Vagina (tissue), 2 donors: ENCODE results near the gene MADCAM1.

Source experiments
- CTCF ChIP-seq, 3 experiments: fragments of 450-650 bp in 2 of 3; fragments of 200-600 bp in 1 of 3; sonication (generic) in 1 of 3; IDR thresholded peaks; one replicate each; pipeline ENCODE4 v1.5.1; 2017 to 2019; ENCODE audit warnings: antibody characterized with exemption in 3 of 3, mild to moderate bottlenecking in 2 of 3, moderate library complexity in 2 of 3
- POLR2A ChIP-seq, 2 donors: fragments of 450-650 bp; IDR thresholded peaks; one replicate each; pipeline ENCODE4 v1.6.1; 2017; ENCODE audit warnings: antibody characterized with exemption in 2 of 2, mild to moderate bottlenecking in 2 of 2, moderate library complexity in 2 of 2
- POLR2AphosphoS5 ChIP-seq, 2 donors: sonication (generic); formaldehyde crosslinking; IDR thresholded peaks; one replicate each; pipeline ENCODE4 v1.9.0; 2017; ENCODE audit warnings: antibody characterized with exemption in 2 of 2, mild to moderate bottlenecking in 2 of 2, low read depth in 1 of 2; ENCODE audit not compliant: insufficient read depth in 1 of 2

GRCh38 chr19:513368-514165 lies 17.3 kb downstream of the MADCAM1 start:
- TF ChIP-seq CTCF (IDR thresholded peaks at IDR 0.05), result no peak
- TF ChIP-seq POLR2A (IDR thresholded peaks at IDR 0.05), result no peak
- TF ChIP-seq POLR2AphosphoS5 (IDR thresholded peaks at IDR 0.05; ENCODE audit: insufficient read depth in 1 of 2, low read depth in 1 of 2), result no peak
